Stimulated activated CD4-positive, alpha-beta T cell treated with anti-CD3 and anti-CD28 coated beads, Interleukin-15, amount 100 ng/mL, for 1 hour (primary cell): ENCODE measurements around the gene SCFD2.

ENCODE experiments used
- DNase-seq, 2 donors: peaks; one replicate each; pipeline ENCODE4 v3.0.0-alpha.2; 2020; ENCODE audit warnings: low read depth in 1 of 2, low spot score in 1 of 2

The SCFD2 gene

DNA sequence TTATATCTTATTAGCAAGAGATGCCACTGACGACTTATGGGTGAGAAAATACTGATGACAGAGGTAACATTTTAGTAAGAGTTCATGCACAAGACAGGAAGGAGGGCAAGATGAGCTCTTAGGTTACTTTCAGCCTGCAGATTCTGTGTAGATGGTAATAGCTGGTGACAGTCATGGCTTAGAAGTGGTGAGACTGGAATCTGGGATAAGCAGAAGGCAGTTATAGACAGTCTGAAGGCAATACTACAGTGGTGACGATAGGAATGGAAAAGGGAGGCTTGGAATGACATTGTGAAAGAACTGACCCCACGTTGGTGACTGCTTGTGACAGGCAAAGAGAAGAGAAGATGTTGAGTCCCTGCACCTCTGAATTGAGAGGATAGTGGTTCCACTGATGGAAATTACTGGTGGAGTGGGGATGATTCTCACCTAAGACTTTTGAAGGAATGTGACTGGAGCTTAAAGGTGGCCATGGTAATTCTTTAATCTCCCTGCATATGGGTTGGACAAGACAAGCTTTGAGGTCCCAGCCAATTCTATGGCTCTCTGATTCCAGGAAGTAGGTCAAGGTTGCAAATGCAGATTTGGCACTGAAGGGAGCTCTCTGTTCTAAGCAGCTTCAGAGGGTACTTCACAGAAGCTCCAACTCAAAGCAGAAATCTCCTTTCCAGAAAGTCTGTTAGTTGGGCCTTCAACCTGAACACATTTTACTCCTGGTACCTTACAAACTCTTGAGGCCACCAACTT, 404.0 kb downstream of the SCFD2 start:
- no peak for DNase-seq

DNA sequence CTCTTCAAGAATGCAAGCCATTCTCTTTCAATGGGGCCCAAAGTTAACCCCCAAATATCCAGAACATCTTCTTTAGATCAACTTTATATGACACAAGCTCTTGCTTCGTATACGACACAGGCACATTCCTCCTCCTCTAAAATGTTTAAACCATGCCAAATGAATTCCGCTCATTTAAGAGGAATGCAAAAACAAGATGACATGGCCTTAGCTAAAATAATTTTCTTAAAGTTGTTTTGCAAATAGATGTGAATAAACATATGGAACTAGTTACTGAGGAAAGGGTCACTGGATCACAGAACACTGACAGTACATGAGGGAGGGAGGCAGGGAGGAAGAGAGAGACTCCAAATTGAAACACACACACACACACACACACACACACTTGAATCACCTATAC, 406.3 kb downstream of the SCFD2 start:
- DNase-seq: no peak

DNA sequence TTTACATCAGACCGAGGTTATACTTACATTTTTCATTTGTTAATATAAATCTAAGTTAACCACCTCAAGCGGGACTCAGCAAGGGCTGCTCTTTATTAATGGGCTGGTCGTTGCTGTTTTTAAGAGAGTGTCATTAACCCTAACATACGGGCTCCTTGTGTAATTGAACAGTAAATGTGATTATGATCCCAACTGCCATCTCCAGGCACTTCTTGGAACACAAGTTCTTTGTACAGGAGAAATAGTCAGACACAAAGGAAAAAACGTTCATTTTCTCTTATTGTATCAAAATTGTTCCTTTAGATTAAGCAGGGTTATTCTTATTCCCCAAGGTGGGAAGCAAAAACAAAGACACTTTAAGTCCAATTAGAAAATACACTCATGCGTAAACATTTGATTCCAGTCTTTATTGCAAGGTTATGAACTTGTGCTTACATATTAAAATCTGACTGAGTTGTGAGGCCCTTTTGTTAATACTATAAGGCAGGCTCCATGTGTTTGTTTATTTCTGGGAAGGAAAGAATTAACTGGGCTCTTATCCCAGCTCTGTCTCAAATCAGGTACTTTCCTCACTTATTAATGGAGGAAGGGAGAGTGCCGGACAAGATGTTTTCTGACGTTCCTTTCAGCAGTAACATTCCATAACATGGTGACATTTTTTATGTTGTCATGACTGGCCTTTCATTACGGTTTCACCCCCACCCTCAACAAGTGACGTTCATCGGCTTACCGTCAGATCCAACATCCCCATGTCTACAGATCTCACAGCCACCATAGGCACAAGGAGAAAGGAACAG, 407.8 kb downstream of the SCFD2 start:
- DNase-seq: no peak

DNA sequence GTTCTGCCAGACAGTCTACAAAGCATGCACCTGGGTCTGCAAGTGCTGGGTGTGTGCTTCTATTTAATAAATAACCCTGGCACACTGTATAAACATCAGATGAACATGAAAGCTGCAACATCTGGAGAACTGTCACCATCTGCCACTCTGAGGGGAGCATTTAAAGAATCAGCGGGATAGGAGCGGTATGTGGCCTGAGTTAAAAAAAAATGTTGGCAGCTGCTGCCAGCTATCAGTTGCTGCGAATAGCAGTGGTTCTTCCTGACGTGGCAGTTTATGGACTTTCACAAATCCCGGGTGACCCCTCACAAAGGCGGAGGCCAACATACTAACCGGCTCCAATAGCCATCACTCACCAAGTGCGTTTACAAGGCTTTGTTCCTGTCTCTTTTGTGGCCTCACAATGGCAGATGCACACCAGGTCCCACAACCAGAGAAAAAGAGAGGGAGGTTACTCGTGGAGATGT, 408.6 kb downstream of the SCFD2 start:
- no peak for DNase-seq

DNA sequence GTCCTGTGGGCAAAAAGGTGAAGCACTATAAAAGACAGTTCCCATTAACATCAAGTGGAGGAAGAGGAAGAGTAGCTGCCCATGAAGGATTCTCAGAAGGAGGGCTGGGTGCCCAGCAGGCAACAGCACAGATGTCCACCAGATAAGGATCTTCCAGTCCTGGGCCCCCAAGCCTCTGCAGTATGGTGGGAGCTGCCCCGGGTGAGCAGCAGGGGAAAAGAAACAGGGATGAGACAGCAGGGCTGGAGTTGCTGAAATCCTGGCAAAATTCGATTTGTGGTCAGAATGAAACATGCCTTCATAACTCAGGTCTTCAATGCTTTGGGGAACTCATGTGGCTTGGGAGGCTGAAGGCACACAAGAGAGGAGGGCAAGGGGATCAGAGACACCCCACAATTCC, 409.2 kb downstream of the SCFD2 start:
- no peak for DNase-seq

DNA sequence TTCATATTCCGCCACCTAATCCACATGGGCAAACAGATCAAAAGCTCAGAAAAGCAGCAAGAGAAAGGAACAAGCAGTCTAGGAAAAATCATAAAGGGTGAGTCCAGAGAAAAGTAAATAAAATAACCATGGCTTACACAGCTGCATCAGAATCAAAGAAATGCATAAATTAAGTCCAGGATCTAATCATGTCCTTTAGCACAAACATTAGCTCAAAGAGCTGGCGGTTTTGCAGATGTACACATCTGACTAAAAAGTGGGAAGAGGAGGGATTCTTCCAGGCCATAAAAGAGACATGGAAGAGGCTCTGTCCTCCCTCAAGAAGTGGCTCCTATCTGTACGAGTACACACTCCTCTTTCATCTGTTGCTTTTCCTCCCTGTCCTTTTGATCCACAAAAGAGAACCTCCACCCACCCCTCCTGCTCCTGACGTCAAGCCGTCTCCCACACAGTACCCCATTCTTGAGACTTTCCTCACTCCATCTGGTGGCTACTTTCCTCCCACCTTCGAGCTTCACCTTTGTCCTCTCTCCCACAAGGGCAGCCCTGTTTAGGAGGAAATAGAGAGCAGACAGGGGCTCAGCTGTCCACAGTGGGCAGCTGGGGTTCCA, 411.2 kb downstream of the SCFD2 start:
- DNase-seq: no peak

DNA sequence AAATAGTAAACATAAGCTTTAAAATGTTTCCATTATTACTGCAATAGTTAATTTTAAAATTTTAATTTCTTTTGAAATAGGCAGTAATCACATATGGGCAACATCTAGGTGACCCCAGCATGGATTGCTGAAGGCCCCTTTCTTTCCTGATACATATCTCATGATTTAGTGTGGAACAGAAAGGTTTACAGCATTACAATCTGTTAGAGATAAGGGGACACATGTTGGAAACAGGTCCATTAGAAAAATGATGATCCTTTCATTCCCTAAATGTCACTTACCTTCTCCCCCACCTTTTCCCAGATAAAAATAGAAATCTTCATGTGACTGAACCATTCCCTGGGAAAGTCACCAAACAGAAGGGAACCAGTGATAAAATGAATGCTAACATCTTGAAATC, 413.3 kb downstream of the SCFD2 start:
- DNase-seq: no peak

DNA sequence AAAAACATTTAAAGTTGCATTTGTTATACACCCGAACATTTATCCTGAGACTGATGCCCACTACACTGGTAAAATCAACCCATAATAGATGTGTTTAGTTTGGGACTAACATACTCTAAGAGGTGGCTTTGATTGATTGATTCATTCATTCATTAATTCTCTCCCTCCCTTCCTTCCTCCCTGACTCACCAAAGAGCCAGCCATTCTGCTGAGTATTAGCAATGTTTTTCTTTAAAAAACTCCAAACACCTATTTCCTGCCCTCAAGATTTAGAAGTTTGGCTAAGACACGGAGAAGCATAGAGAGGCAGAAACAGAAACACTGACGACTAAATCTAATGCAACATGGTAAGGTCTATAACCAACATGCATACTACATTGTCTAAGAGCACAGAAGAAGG, 414.8 kb downstream of the SCFD2 start:
- no peak for DNase-seq

DNA sequence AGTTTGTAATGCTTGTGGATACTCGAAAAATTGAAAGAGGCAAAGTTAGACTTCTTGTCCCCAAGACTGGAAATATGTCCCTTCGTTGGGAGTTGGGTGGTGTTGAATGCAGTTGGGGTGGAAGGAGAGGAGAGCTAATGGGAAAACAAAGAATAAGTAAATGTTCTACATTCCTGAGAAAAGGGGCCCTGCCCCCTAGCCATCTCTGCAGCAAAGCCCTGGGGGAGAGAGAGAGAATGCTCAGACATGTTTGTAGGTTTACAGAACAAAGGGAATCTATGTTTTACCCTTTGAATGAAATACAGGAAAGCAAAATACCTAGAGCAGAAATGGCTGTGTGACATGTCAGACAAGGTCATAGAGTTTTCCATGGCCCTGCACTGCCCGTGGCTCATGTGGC, 415.6 kb downstream of the SCFD2 start:
- DNase-seq: no peak

DNA sequence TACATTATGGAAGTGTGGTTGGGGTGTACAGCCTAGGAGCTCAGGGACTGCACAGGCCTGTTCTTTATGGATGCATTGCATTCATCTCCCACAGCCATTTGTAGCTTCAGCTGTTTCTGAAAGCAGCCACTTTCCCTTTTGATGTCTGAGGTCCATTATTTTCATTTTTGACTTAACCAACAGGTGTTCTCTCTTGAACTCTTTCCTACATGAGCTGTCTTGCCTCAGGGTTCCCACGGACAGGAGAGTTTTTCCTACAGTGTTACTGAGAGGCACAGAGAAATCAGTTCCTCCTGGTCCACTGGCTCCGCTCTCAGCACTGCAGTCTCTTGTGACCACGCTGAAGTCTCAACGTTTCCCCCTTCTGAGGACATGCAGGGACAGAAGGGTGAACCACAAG, 416.5 kb downstream of the SCFD2 start:
- no peak for DNase-seq

DNA sequence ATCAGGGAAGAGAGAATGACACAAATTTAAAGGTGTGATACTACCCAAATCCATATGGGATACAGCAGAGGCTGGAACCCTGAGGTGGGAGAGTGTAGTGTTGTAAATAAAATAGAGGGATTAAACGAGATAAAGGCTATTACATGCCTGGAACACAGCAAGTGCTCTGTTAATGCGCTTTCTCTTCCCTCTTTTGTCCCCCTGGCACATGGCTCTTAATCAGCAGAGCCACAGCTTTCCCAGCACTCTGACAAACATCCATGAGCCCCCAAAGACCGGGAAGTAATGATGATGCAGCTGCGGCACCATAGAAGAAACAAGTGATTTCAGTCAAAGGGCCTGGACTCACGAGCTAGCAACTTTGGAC, 417.8 kb downstream of the SCFD2 start:
- DNase-seq: no peak

DNA sequence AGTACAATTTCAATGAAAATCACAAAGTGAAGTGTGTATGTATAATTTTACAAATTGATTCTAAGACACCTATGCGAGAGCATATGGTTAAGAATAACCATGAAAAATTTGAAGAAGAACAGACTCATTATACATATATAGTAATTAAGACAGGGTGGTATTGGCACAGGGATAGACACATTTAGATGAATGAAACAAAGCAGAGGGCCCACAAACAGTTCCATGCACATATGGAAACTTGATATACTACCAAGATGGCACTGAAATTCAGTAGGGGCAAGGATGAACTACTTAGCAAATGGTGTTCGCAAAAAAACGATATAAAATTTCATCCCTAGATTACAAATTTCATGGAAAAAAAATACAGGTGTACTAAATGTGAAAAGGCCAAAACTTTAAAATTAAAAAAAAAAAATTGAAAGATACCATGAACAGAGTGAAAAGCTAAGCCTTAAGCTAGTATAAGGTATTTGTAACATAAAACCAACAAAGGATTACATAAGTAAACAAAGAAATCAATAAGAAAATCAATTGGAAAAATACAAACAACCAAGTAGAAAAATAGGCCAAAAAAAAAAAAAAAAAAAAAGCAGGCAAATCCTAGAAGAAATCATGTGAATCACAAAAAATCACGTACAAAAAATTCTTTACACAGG, 418.3 kb downstream of the SCFD2 start:
- no peak for DNase-seq

DNA sequence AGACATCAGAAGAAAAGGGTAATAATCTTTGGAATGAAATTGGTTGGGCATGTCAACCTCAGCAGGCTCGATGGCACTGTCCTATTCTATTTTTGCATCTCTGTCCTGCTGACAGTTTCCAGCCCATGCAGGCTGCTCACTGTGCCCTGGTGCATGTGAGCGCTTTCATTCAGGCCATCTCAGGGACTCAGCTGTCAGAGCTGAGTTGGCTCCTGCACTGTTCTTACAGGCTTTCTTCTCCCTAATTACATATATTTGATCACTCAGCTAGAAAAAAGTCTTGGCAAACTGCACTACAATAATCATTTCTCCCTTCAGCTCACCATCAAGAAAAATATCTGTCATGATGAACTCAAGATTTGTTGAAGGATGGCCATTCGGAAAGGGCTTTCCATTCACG, 419.0 kb downstream of the SCFD2 start:
- DNase-seq: no peak

DNA sequence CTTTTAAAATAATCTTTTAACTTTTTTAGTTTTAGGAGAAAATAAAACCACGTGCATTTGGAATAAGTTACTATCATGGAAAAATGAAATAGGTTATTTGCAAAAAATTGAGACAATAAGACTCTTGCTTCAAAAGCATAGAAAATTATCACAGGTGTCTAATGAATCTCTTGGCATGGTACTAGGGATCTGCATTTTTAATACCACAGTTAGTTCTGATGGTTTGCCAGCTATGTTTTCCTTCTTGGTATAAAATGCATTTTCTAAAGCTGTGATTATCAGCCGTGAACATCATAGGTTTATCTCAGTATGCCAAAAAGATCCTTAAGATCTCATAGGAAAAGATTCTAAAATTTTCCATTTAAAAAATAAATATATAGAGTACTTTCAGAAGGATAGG, 419.9 kb downstream of the SCFD2 start:
- no peak for DNase-seq

DNA sequence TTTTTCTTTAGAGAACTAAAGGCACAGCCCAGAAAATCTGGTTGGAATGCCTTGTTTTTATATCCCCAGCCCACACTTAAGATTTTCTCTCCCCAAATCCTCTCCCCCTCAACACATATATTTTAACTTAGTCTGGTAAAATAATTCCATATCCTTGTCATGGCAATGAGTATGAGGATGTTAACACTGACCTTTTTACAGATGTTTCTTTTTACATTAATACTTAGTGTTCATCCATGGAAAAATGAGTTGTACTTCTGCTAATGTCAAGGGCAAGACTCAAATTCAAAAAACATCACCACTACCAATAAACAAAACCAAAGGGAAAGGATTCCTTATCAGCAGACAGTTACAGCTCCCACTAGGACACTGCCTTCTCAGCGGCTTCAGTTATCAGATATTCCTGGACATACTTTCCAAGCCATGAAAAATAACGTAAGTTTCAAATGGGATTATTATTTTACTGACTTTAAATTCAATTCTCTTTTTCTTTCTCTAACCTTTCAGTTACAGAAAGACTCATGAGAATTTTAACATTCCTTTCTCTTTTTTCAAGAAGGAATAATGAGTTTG, 420.4 kb downstream of the SCFD2 start:
- DNase-seq: no peak

DNA sequence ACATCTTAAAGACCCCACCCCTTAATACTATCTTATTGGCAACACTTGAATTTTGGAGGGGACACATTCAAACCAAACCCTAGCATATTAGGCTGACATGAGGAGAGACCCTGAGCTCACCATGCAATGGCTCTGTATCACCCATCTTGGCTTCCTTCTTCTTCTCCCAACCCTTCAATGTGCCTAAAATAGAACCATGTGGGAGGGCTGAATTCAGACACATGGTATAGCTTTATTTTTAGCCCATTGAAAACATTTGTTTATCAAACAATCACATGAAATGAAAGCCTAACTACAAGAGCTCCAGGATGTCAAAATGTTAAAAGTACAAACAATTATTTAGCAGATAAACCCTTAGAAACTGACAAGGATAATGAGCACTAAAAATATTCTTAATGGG, 422.2 kb downstream of the SCFD2 start:
- no peak for DNase-seq

DNA sequence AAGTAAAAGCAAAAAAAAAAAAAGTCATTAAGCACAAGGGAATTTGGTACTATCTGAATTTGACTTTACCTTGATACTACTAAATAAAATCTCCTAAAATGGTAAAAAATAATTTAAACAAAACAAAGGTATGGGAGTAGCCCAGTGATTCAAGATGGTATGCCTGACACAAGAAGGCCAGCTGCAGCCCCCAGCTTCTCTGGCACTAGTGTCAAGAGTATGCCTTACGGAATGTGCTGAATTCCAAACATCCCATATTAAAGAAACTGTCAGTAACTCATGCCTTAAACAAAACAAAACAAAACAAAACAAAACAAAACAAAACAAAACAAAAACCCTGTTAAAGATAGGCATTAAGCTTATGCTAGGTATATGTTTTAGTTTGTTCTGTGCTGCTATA, 422.9 kb downstream of the SCFD2 start:
- DNase-seq: no peak

DNA sequence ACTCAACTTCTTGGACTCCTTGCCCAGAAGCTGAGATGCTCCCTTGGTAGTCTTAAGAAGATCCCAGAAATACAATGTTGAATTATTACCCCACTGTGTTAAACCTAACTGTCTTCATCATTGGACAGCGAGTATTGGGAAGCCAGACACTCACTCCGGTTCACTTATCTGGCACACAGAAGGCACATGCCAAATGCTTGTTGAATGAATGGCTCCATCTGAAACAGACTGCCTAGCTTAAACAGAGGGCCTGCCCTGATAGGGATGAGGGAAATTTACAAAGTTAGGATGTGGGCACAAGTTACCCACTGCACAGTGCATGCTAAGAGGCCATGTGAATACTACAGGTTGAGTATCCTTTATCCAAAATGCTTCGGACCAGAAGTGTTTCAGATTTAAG, 424.4 kb downstream of the SCFD2 start:
- no peak for DNase-seq

DNA sequence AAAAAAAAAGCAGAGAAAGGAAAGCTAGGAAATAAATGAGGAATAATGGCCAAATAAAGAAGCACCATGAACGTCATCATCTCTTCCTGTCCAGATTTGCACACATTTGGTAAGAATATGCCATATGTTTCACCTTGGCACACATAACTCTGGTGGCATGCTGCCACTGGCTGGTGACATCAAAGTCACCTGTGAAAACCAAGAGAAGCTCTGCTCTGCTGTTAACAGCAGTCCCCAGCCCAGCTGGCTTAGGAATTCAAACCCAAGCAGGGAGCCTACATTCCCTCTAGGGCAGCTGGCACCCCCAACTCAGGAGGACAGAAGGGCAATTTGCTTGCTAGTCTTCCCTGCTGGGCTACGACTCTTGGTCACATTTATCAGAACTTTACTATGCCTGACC, 426.1 kb downstream of the SCFD2 start:
- no peak for DNase-seq

DNA sequence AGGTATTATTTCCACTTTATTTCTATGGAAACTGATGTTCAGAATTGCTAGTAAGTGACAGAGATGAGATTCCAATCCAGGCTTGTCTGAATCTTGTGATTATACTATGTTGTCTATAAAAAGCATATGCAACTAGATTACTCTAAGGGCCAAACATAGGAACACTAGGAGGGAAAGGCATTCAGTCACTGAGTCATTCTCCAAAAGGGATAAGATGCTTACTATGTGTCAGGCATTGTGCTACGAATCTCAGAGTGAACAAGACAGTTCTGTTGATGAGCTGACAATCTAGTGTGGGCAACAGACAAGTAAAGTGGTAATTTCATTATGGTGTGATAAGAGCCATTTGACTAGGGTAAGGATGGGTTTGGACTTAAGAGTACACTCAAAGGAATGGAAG, 426.5 kb downstream of the SCFD2 start:
- DNase-seq: no peak

DNA sequence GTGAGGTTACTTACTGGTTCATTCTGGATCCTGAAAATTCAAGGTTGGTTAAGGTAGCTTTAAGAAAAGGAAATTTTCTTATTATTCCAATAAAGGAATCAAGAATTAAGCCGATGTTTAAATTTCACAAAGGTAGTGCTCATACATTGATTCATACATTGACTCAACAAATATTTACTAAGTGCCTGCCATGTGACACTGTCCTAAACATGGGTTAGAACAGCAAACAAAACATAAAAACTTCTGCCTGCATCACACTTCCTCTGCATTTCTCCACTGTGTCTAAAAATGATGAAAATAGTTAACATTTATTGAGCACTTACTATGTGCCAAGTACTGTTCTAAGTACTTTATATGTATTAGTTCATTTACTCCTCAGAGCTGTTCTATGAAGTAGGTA, 428.0 kb downstream of the SCFD2 start:
- no peak for DNase-seq

DNA sequence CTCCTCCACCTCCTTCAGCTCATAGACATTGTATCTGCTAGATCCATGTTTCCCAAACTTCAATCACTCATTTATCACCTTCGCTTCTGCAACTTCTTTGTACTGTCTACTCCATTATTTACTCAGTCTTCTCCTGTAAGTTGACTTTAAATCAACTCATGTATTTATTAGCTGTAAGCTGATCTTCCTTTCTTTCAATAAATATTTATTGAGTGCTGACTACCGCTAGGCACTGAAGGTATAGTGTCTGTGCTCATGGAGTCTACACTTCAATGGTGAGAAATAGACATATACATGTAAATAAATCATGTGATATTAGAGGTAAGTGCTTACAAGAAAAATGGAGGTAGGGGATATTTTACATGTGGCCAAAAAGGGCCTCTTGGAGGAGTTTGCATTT, 429.1 kb downstream of the SCFD2 start:
- no peak for DNase-seq
